ENCODE results near the gene ZNF454.

GRCh38 chr5:178940569-178941360 is at the start of gene ZNF454:
- TF ChIP-seq CTCF (IDR thresholded peaks at IDR 0.05) (no peak), ZFX (IDR thresholded peaks at IDR 0.05; ENCODE audit: borderline replicate concordance) (no peak)

Data from 22Rv1 (cell line).